H1 (cell line): ENCODE results near the gene PPP1R2B. TPM values are rescaled to one million over a fixed set of nuclear protein-coding genes. Genes with fewer than 3 reads are reported as not detected.

Experiments used
- CTCF ChIA-PET: fragments of 300-600 bp; sonication (Branson Sonifier 250); formaldehyde crosslinking; loops from one replicate; lab custom pipeline; 2021; ENCODE audit not compliant: partially characterized antibody; lab: Charles Lee
- POLR2A ChIA-PET: fragments of 300-600 bp; sonication (Branson Sonifier 250); formaldehyde crosslinking; loops from one replicate; lab custom pipeline; 2021; ENCODE audit warnings: inconsistent platforms; ENCODE audit not compliant: partially characterized antibody; lab: Charles Lee
- DNase-seq, 2 experiments: peaks; one replicate each; pipeline versions ENCODE4 v3.0.0 to v3.0.0-alpha.2; 2010 to 2022; ENCODE audit warnings: low spot score in 2 of 2, low read depth in 1 of 2, mixed read lengths in 1 of 2
- FAIRE-seq: peaks from 2 replicates; lab custom pipeline; 2011; peaks lifted over from hg19 to GRCh38; lab: Jason Lieb, UNC
- H2AFZ ChIP-seq: 2 replicates; pipeline ENCODE4 v1.8.1; 2012; ENCODE audit warnings: low read length, inconsistent platforms
- H2AK5ac ChIP-seq: 2 replicates; pipeline ENCODE4 v1.6.1; 2013; ENCODE audit warnings: low read depth, low read length
- H2BK120ac ChIP-seq: replicated peaks from 2 replicates; pipeline ENCODE3; 2013; ENCODE audit warnings: low read depth, low read length, inconsistent platforms
- H2BK12ac ChIP-seq: 2 replicates; pipeline ENCODE4 v1.6.1; 2013; ENCODE audit warnings: low read depth, low read length
- H2BK15ac ChIP-seq: 2 replicates; pipeline ENCODE4 v1.6.1; 2013; ENCODE audit warnings: low read length
- H2BK20ac ChIP-seq: 2 replicates; pipeline ENCODE4 v1.6.1; 2013; ENCODE audit warnings: low read length
- H2BK5ac ChIP-seq: 2 replicates; pipeline ENCODE4 v1.6.1; 2013; ENCODE audit warnings: low read depth, low read length
- H3K14ac ChIP-seq: 2 replicates; pipeline ENCODE4 v1.6.1; 2013; ENCODE audit warnings: inconsistent platforms; ENCODE audit not compliant: insufficient read length
- H3K18ac ChIP-seq: 2 replicates; pipeline ENCODE4 v1.6.1; 2013; ENCODE audit warnings: low read length; ENCODE audit errors: extremely low read depth
- H3K23ac ChIP-seq: 2 replicates; pipeline ENCODE4 v1.6.1; 2013; ENCODE audit warnings: inconsistent platforms; ENCODE audit not compliant: insufficient read length
- H3K23me2 ChIP-seq: 2 replicates; pipeline ENCODE4 v1.6.1; 2013; ENCODE audit warnings: low read depth, low read length
- H3K27ac ChIP-seq: 2 replicates; pipeline ENCODE4 v1.6.1; 2011; ENCODE audit warnings: low read depth, low read length, inconsistent platforms
- H3K27me3 ChIP-seq, 4 experiments: replicated peaks in 1 of 4; 1 replicate in 1 of 4; 2 replicates in 3 of 4; pipeline versions ENCODE4 v1.6.1 to v1.8.1; 2011 to 2013; ENCODE audit warnings: low read length in 3 of 4, mild to moderate bottlenecking in 3 of 4, inconsistent platforms in 2 of 4, mixed read lengths in 2 of 4, moderate library complexity in 1 of 4; ENCODE audit not compliant: control insufficient read depth in 3 of 4, insufficient read depth in 3 of 4; ENCODE audit errors: extremely low read depth in 1 of 4
- H3K36me3 ChIP-seq, 4 experiments: 2 replicates each; pipeline versions ENCODE4 v1.6.1 to v1.8.1; 2011 to 2013; ENCODE audit warnings: mild to moderate bottlenecking in 4 of 4, low read length in 3 of 4, moderate library complexity in 2 of 4, control low read depth in 1 of 4, inconsistent platforms in 1 of 4; ENCODE audit not compliant: insufficient read depth in 4 of 4, control insufficient read depth in 2 of 4
- H3K4ac ChIP-seq: replicated peaks from 2 replicates; pipeline ENCODE3; 2013; ENCODE audit warnings: low read length, low read depth, mixed read lengths, inconsistent platforms; ENCODE audit not compliant: insufficient read length
- H3K4me1 ChIP-seq, 4 experiments: replicated peaks in 1 of 4; 1 replicate in 1 of 4; 2 replicates in 3 of 4; pipeline versions ENCODE4 v1.6.1 to v1.8.1; 2011 to 2013; ENCODE audit warnings: low read length in 3 of 4, inconsistent platforms in 2 of 4, mixed read lengths in 1 of 4; ENCODE audit not compliant: insufficient read depth in 4 of 4, control insufficient read depth in 3 of 4
- H3K4me2 ChIP-seq, 2 experiments: 2 replicates each; pipeline versions ENCODE4 v1.6.1 to v1.8.1; 2011 to 2013; ENCODE audit warnings: low read depth in 2 of 2, low read length in 2 of 2, control low read depth in 1 of 2, inconsistent platforms in 1 of 2, mild to moderate bottlenecking in 1 of 2; ENCODE audit not compliant: insufficient read depth in 1 of 2
- H3K4me3 ChIP-seq, 4 experiments: fragments of 200-600, 300-600 bp in 1 of 4; sonication (generic), shearing (Covaris generic), sonication (Bioruptor Twin) in 1 of 4; 2 replicates each; pipeline versions ENCODE4 v1.5.1 to v1.8.1; 2011 to 2016; ENCODE audit warnings: low read length in 4 of 4, low read depth in 3 of 4, control low read depth in 2 of 4, inconsistent platforms in 2 of 4, mild to moderate bottlenecking in 2 of 4, mixed read lengths in 1 of 4, moderate library complexity in 1 of 4; ENCODE audit not compliant: insufficient read depth in 2 of 4; ENCODE audit errors: extremely low read depth in 1 of 4
- H3K56ac ChIP-seq: replicated peaks from 2 replicates; pipeline ENCODE3; 2013; ENCODE audit warnings: low read depth, mild to moderate bottlenecking, mixed read lengths, low read length, inconsistent platforms; ENCODE audit not compliant: insufficient read length
- H3K79me1 ChIP-seq: 2 replicates; pipeline ENCODE4 v1.6.1; 2013; ENCODE audit warnings: low read depth, low read length, control low read depth
- H3K79me2 ChIP-seq, 2 experiments: 2 replicates each; pipeline versions ENCODE4 v1.6.1 to v1.8.1; 2012 to 2013; ENCODE audit warnings: low read length in 2 of 2, mild to moderate bottlenecking in 2 of 2, inconsistent platforms in 1 of 2; ENCODE audit not compliant: insufficient read depth in 2 of 2, control insufficient read depth in 1 of 2
- H3K9ac ChIP-seq, 4 experiments: replicated peaks in 1 of 4; 1 replicate in 1 of 4; 2 replicates in 3 of 4; pipeline versions ENCODE4 v1.6.1 to v1.8.1; 2011 to 2013; ENCODE audit warnings: low read depth in 3 of 4, low read length in 3 of 4, control low read depth in 2 of 4, mild to moderate bottlenecking in 2 of 4, moderate library complexity in 2 of 4, inconsistent platforms in 1 of 4; ENCODE audit errors: extremely low read depth in 1 of 4
- H3K9me3 ChIP-seq, 2 experiments: 2 replicates each; pipeline versions ENCODE4 v1.6.1 to v1.8.1; 2012 to 2013; ENCODE audit warnings: mild to moderate bottlenecking in 2 of 2, moderate library complexity in 2 of 2, control low read depth in 1 of 2, inconsistent platforms in 1 of 2, low read depth in 1 of 2, low read length in 1 of 2, mixed read lengths in 1 of 2; ENCODE audit not compliant: insufficient read depth in 2 of 2
- H4K20me1 ChIP-seq, 2 experiments: replicated peaks in 1 of 2; 2 replicates each; pipeline versions ENCODE3 to v1.8.1; 2011 to 2013; ENCODE audit warnings: inconsistent platforms in 2 of 2, low read length in 2 of 2, mild to moderate bottlenecking in 1 of 2; ENCODE audit not compliant: insufficient read depth in 2 of 2, control insufficient read depth in 1 of 2
- H4K5ac ChIP-seq: 2 replicates; pipeline ENCODE4 v1.6.1; 2013; ENCODE audit warnings: low read length, low read depth, mixed read lengths, inconsistent platforms; ENCODE audit not compliant: insufficient read length
- H4K8ac ChIP-seq: 2 replicates; pipeline ENCODE4 v1.8.0; 2013; ENCODE audit warnings: mild to moderate bottlenecking, moderate library complexity, low read length, inconsistent platforms; ENCODE audit not compliant: insufficient read depth; ENCODE audit errors: extremely low read depth
- H4K91ac ChIP-seq: replicated peaks from 2 replicates; pipeline ENCODE3; 2013; ENCODE audit warnings: low read length, mixed read lengths, inconsistent platforms; ENCODE audit not compliant: insufficient read length
- GTF2F1 ChIP-seq: IDR thresholded peaks from 2 replicates; pipeline ENCODE4 v1.6.1; 2012; ENCODE audit warnings: low read depth, low read length, improper control_type of control experiment, borderline replicate concordance
- RBBP5 ChIP-seq: IDR thresholded peaks from 2 replicates; pipeline ENCODE4 v1.7.1; 2012; ENCODE audit warnings: low read depth, mild to moderate bottlenecking, inconsistent platforms, low read length, moderate library complexity, borderline replicate concordance
- polyA plus RNA-seq, 7 experiments: library from polyadenylated mRNA; depleted of rRNA in 3 of 7; stranded (reverse) in 5 of 7; unstranded in 2 of 7; fragments of >200 nt in 5 of 7; fragments of 200-250 nt in 2 of 7; gene quantifications; 1 replicate in 5 of 7; 2 replicates in 1 of 7; 4 replicates in 1 of 7; pipeline versions ENCODE4 v1.2.1 to v1.2.3, GENCODE V29; 2011 to 2013; ENCODE audit warnings: missing spikeins in 2 of 7, mixed read lengths in 2 of 7
- total RNA-seq: library from RNA; stranded (reverse); fragmentation: NEBNext Ultra II Directional; extraction: Animal tissue kit (Norgen Biotek cat#: 25700); gene quantifications from 2 replicates; pipeline ENCODE4 v1.2.1, GENCODE V29; 2021

The PPP1R2B gene
- total and polyA plus RNA-seq, 2 of the 8 experiments (the other 6 are each of a cell fraction or from before 2014, with no cell fraction given), result not detected

DNA sequence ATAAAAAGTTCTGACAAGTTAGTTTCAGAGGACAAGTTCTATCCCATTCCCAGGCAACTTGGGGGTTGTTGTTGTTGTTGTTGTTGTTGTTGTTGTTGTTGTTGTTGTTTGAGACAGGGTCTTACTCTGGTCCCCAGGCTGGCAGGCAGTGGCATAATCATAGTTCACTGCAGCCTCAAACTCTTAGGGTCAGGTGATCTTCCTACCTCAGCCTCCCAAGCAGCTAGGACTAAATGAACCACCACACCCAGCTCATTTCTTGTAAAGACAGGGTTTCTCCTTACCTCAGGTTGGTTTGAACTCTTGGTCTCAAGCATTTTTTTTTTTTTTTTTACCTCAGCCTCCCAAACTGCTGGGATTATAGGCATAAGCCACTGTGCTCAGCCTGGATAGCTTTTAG is 15.3 kb downstream of the PPP1R2B start:
- no peaks in the 10 kb centered on the region for H3K27me3 ChIP-seq
- no peak for DNase-seq
- no peak overlapping the region for H2BK20ac ChIP-seq
- no peak for TF ChIP-seq GTF2F1
- TF ChIP-seq RBBP5, result no peak
- no peak overlapping the region for H2BK12ac ChIP-seq
- no peaks in the 10 kb centered on the region for H3K79me2 ChIP-seq
- H3K4me3 ChIP-seq, result no peak overlapping the region
- H3K27ac ChIP-seq, result no peak overlapping the region
- no peaks in the 10 kb centered on the region; a peak in 1 of 7 replicates for H3K4me1 ChIP-seq
- H2AK5ac ChIP-seq, result no peak overlapping the region
- H3K23ac ChIP-seq, result no peak overlapping the region
- H3K56ac ChIP-seq, result no peak overlapping the region
- no peak overlapping the region for H2BK120ac ChIP-seq
- POLR2A ChIA-PET, result interaction anchor here (0.6 kb wide), 1 partner anchor 22 kb away, joined by 3 read pairs; no protein-coding TSS in a partner anchor
- no peaks in the 10 kb centered on the region for H3K23me2 ChIP-seq
- no peak overlapping the region for H3K4ac ChIP-seq
- H3K9me3 ChIP-seq, result no peaks in the 10 kb centered on the region
- H4K5ac ChIP-seq, result no peak overlapping the region
- H3K4me2 ChIP-seq, result no peak overlapping the region
- no peaks in the 10 kb centered on the region for H4K20me1 ChIP-seq
- FAIRE-seq, result no peak
- no peak overlapping the region for H3K9ac ChIP-seq
- CTCF ChIA-PET, result interaction anchor here (0.6 to 1.1 kb wide), 2 partner anchors 24 to 257 kb away, joined by 3 to 4 read pairs; no protein-coding TSS in a partner anchor
- H3K79me1 ChIP-seq, result no peaks in the 10 kb centered on the region
- no peak overlapping the region for H4K91ac ChIP-seq
- 0 out of 2 replicates have a peak overlapping the region, but pooled peaks have one; percentile 7 for H2AFZ ChIP-seq
- H2BK5ac ChIP-seq, result no peak overlapping the region
- no peak overlapping the region for H3K14ac ChIP-seq
- no peak overlapping the region for H3K18ac ChIP-seq
- no peak overlapping the region for H4K8ac ChIP-seq
- no peak overlapping the region for H2BK15ac ChIP-seq
- H3K36me3 ChIP-seq, result no peaks in the 10 kb centered on the region
